ENCODE data around the gene NEUROG1.
"Not testable (repeated sequence)": the region's sequence is repeated elsewhere in the genome, so short reads cannot be mapped to it uniquely, and the experiment has no call there.

NEUROG1 gene

DNA sequence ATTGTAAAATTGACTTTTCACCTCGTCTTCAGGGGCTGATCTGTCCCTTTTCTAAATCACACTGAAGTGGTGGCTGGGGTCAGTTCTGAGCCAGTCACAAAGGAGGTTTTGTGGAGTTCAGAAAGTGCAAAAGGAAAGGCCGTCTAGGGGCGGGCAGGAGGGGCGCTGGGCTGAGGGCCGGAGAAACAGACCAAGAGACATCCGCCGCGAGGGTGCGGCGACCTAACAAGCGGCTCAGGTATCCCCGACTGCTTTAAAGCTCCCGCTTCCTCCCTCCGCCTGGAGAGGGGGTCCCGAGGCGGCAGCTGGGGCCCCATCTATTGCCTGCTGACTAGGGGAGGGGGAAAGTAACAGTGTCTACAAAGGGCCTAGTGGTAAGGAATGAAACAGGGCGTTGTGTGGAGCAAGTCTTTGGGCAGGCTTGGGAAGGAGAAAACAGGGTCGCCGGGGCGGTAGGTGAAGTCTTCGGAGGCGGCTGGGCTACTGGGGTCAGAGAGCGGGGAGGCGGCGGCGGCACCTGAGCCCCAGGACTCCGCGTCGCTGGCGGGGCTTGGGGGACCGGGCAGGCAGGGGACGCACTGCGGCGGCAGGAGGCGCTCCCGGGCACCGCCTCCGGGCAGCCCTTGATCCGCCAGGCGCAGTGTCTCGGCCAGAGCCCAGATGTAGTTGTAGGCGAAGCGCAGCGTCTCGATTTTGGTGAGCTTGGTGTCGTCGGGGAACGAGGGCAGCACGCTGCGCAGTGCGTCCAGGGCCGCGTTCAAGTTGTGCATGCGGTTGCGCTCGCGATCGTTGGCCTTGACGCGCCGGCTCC is 950 bp downstream of the NEUROG1 start:
- no peak for DNase-seq

DNA sequence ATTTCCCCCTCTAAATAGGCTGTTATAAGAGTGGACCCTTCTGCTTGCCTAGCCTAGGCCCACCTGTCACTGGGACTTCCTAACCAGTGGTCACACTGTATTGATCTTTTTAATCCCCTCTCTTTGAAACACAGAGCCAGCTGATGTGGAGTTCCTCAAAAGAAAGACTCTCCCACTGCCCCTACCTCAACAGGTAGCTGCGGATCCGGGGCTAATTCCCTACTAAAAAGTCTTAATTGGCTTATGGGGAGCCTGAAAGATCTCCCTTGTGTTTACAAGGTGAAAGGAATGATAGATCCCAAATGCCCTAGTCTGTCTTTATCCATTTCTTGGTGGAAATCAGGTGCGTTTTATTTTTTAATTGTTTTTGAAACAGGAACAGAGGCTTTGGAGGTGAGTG is 2.0 kb downstream of the NEUROG1 start:
- no peak for DNase-seq

DNA sequence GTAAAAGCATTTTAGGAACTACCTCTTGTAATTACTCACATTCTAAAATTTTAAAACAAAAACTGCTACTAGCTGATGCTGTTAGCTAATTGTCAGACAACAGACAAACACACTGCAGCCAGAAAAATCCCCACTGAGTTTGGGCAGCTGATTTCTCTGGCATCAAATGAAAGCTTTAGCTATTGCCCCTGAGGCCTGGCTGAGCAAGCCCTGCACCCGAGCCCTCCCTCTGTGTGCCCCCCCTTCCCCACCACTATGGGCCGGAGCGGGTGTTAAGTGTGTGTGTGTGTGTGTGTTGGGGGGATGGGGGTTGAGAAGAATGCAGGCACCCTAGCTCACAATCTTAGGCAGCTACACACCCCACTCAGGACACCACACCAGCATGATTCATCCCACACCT is 2.4 kb downstream of the NEUROG1 start:
- no peak for DNase-seq

DNA sequence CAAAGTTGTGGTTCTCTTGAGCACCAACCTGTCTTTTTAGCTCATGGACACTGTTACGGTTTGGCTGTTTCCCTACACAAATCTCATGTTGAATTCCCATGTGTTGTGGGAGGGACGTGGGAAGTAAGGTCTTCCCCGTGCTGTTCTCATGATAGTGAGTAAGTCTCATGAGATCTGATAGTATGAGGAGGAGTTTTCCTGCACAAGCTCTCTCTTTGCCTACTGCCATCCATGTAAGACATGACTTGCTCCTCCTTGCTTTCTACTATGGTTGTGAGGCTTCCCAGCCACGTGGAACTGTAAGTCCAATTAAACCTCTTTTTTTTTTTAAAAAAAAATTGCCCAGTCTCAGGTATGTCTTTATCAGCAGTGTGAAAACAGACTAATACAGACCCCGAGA is 6.2 kb downstream of the NEUROG1 start:
- not testable (repeated sequence) for DNase-seq

DNA sequence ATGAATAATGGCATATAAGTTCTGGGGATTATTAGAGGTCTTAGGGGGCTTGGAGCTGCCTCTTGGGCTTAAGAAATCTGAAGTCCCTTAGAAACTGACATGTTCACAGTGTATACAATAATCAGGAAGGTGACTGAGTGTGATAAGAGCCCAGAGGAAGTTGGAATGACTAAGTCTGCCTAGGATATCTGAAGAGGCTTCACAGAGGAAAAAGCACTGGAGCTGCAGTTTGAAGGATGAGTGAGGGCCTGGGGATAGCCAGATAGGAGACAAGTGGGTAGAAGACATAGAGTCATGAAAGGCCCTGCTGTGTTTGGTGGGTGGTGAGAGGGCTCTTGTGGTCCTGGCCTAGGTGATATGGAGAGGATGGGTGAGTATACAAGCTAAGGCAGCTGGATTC is 8.8 kb downstream of the NEUROG1 start:
- no peak for DNase-seq

DNA sequence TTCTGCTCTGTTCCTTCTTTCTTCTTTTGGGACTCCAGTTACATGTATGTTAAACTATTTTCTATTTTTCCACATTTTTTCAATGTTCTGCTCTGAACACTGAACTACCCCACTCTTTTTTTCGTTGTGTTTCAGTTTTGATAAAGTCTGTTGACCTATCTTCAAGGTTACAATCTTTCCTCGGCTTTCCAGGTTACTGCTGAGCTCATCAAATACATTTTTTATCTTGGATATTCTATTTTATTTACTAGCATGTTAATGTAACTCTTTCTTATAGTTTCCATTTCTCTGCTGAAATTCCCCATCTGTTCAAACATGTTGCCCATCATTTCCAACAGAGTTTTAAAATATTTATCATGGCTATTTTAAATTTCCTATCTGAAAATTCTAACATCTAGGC is 13.8 kb downstream of the NEUROG1 start:
- no peak for DNase-seq

DNA sequence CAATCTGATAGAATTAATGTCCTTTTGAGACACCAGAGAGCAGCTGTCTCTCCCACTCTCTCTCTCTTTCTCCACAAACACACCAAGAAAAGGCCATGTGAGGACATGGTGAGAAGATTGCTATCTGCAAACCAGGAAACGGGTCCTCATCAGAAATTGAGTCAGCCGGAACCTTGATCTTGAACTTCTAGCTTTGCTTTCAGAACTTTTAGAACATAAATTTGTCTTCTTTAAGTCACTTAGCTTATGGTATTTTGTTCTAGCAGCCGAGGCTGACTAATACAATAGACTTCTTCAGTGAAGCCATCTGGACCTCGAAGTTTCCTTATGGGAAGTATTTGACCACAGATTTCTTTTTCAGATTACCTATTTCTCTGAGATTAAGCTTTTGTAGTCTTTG is 18.1 kb downstream of the NEUROG1 start:
- DNase-seq, result no peak

DNA sequence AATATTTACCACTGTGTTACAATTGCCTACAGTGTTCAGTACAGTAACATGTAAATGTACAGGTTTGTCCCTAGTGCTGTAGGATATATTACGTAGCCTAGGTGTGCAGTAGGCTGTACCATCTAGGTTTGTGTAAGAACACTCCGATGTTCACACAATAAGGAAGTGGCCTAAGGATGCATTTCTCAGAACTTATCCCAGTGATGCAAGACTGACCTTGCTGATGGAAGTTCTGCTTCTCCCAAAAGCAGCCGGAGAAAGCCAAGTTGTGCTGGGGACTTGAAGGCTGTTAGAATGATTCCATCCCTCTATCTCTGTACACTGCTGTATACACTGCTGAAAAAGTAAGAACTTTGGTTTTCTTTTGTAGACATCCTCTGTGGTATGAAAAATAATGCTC is 21.6 kb downstream of the NEUROG1 start:
- DNase-seq, result no peak

DNA sequence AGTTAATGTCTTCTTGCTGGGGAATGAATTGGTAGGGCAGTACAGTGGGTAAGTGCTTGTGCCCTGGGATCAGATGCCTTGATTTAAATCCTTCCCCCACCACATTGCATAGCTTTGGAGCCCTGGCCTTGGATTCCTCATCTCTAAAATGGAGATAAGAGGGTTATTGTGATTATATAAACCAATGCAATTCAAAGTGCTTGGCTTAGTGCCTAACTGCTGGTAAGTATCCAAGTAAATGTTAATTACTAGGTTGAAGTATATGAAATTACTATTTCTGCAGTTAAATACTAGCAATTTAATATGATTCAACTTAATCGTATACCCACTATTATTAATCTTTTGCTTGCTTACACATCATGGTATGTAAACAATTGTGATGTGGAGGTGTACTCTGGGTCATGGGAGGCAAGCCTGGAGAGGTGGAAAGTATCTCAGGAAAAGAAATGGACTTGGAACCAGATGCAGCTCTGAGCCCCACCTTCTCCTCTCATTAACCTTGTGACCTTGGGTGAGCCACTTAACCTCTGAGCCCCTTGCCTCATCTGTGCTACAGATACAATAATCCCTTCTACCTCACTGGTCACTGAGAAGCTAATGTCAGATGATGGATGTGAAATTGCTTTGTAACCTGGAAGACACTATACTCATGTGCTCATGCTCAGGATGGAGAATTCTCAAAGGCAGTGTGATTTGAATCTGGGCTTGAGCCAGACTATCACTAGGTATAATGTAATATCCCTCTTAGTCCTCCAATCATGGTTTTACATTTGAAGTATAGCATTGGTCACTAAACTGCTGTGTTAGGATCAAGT is 23.8 kb downstream of the NEUROG1 start:
- DNase-seq, result no peak

DNA sequence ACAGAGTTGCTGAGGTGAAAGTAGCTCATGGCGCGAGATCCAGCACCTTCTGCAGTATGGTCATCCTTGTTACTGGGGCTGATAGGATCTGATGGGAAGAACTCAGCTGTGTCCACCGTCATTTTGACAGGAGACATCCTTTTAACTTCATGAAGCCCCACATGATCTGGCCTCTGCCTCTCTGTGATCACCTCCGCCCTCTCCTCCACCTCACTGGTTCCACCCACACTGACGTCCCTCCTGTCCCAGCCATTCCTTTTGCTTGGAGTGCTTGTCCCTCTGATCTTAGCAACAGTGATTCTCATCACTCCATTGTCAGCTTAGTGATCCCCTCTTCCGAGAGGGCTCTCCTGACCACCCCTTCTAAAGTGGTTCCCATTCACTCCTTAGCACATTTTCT is 25.8 kb downstream of the NEUROG1 start:
- DNase-seq, result no peak

DNA sequence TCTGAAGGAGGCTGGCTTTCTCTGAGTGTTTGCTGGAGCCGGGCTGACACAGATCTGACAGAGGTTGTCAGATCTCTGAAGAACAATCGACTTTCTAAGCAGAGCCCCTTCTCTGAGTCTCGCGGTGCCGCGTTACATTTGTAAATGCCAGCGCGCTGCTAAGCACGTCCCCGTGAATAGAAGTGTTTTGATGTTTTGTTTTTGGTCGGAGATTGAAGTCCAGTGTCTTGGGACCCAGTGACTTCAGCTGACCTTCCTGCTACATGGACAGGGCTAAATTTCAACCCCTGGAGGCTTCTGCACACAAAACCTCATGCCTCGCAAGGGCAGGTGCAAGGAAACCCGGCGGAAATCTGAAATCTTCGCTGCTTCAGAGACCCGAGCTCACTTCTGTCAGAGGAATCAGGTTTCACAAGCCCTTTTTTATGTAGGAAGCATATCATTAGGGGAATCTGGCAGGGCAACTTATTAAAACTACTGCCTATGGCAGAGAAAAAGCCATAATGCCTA is 27.2 kb downstream of the NEUROG1 start:
- no peak for DNase-seq

DNA sequence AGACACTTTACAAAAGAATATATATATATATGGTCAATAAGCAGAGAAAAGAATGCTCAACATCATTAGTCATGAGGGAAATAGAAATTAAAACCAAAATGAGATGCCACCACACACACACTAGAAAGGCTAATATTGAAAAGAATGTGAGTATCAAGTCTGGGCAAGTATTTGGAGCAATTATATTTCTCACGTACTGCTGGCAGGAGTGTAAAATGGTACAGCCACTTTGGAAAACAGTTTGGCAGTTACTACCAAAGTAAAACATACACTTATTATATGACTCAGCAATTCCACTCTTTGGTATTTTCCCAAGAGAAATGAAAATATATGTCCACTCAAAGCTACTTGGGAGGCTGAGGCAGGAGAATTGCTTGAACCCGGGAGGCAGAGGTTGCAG is 29.8 kb downstream of the NEUROG1 start:
- no peak for DNase-seq

DNA sequence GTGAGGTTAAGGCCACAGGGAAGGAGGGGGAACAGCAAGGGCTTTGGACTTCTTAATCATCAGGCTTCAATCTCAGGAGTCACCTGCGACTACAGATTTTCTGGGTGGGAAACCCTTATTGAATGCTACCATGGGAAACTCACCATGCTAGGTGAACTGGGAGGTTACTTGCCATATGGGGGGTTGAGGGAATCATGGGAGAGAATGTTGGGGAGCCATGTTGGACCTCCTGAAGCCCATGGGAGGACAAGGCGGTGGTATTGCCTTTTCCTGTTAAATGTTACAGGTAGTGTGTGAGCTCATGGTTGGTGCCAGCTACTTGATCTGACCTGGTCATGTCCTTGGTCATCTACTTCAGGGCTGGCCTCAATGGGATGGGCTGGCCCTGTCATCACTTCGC is 31.4 kb downstream of the NEUROG1 start:
- no peak for DNase-seq

DNA sequence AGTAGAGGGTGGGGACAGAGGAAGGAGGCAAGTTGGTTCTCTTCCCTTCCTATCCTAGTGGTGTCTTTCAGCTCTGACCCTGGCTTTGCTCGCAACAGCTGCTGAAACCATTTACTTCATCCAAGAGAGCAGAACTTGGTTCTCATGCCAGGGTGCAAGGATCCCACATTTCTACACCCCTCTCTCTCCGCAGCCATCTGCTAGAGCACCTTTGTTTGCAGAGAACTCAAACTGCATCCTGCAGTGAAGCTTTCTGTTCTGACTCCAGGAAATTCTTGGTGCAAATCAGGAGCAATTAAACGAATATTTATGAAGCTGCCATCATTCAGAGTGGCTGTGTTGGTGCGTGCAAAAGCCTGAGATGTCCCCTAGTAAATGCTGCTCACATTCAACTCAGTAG is 31.9 kb downstream of the NEUROG1 start:
- no peak for DNase-seq

DNA sequence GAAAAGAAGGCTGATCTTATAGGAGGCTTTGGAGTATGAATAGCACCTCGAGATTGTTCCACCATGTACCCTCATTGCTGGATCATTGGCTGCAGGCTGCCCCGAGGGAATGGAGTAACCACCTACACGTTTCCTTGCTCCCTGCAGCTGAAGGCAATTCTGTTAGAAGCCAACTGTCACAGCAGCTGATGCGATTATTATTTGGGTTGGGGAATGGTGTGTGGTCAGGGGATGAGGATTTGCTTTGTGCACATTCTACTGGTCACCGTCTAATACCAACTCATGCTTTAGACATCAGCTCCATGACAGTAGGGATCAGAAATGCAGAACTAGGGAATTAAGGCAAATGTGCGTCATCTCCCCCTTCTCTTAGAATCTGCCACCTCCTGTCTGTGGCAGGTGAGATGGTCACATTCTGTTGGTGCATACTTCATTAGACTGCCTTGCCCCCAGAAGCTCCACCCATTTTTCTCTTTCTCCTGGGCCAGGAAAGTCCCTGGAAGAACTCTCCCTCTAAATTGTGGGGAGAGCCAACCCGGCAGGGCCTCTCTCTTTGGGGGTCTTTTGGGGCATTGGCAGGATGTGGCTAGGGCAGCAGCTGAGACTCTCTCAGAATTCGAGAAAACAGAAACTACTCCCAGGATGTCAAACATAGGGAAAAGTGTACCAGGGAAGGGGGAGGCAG is 32.8 kb downstream of the NEUROG1 start:
- no peak for DNase-seq

DNA sequence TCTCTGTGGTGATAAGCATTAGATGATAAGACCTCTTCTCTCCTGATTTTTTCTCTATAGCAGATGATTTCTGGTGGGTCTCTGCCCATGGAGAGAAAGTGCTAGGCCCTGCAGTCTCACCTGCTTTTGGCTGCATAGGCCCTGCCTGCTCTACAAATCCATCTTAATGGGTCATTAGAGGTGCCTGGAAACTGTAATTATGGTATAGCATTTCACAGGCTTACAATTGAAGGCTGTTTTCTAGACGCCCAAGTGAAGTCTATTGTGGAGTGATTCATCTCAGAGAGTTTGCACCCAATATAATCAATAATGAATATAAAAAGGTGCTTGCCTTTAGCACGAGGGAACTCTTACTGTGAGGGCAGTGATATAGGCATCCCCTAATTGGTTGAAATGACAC is 33.8 kb downstream of the NEUROG1 start:
- no peak for DNase-seq

DNA sequence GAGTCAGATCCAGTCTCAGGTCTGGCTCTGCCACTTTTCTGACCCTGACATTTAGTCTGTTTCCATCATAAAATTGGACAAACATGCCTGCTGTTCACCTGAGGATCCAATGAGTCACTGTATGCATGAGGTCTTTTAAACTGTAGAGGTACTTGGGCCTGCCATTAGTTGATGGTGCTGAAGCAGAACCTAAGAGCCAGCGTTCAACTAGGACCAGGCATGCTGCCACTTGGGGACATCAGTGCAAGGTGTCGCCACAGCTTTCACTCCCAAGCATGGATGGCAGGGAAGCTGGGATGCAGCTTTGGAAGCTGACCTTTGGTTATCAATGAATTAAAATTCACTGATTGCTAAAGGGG is 37.1 kb downstream of the NEUROG1 start:
- no peak for DNase-seq

DNA sequence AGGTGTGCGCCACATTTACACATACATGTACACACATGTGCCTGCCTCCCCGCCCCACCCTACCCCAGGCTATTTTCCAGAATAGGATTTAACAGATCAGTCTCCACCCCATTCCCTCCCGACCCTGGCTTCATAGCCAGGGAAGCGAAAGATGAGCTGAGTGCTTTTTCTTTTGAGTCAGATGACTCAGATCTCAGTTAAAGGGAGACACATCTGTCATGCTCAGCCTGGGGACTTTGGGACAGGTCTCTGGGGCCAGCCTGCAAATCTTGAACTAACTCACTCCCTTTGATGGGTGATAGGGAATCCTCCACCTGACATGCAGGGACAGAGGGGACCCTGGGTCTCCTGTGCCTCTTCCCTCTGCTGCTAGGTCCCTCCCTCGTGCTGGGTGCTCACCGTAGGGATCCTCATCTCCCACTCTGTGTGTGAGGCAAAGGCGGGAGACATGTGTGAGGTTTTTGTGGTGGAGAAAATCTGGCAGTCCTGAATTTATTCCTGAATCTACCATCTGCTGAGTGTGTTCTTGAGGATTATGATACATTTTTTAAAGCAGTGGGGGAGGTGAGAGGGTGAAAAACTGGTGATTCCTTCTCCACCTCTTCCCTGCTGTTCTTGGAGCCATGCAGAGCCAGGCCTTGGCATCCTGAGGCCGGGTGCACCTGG is 37.7 kb downstream of the NEUROG1 start:
- DNase-seq, result no peak

DNA sequence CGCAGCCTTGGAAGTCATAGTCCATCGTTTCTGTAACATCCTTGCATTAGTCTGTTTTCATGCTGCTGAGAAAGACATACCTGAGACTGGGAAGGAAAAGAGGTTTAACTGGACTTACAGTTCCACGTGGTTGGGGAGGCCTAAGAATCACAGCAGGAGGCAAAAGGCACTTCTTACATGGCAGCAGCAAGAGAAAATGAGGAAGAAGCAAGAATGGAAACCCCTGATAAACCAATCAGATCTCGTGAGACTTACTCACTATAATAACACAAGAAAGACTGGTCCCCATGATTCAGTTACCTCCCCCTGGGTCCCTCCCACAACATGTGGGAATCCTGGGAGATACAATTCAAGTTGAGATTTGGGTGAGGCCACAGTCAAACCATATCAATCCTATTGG is 40.2 kb downstream of the NEUROG1 start:
- not testable (repeated sequence) for DNase-seq

DNA sequence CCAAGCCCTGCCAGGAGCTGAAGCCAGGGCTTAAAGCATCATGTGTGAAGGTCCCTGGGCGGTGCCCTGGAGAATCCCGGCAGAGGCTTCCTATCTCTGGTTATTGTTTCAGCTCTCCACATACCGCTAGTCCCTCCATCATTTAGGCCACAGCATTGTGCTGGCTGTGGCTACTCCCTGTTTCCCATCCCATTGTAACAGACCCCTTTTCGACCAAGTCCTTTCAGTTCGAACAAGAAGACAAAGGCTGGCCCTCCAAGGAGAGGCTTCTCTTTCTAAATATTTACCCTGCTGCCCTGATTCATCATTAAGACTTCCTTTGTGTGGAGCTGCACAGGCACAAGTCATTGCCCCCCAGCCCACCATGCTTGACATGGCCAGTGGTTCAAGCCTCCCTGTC is 41.6 kb downstream of the NEUROG1 start:
- DNase-seq, result no peak

DNA sequence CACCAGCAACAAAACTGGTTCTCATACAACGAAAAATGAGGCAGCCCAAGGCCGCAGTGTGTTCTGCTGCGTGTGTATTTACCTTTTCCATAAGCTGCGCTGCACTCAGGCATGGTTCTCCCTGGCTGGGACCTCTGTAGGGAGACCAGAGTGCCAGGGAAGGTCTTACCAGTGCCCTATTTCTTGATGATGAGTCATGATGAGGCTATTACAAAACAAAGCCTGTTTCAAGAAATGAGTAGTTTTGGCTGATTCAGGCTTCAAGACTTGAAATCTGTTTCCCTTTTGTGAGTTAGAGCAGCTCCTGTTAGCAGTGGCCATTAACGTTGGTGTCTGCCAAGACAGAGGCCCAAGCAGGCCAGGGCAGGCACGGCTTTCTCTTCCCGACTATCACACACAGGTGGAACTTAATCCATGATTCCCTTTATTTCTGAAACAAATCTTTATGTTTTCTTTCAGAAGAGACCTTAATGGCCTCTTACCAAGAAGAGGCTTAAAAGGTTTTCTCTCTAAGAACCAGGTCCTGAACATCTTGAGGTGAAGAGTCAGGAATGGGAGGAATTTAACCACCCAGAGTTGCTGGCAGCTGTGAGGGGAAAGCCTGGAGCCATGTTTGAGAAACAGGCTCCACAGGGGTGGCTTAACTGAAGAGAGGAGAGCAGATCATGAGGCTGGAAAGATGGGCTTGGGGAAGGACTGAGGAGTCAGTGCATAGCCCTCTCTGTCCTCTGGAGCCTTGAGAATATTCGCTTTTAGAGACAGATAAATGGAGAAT is 42.2 kb downstream of the NEUROG1 start:
- no peak for DNase-seq

DNA sequence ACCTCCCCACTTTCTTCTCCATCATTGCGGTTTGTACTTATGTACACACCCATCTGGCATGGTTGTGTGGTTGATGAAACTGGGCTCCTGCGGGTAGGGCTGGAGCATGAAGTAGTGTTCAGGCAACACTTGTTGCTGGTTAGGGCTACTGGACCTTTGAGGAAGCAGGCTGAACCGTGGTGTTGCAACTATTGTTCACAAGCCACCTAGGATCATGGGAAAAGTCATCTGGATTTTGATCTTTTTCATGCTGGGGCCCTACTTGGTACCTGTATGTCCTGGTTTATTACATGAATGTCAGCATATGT is 43.5 kb downstream of the NEUROG1 start:
- no peak for DNase-seq

All from 8988T (cell line).